ENCODE data around the gene TMEM92.
"Not testable (repeated sequence)": the region's sequence is repeated elsewhere in the genome, so short reads cannot be mapped to it uniquely, and the experiment has no call there.

Gene TMEM92

GRCh38 chr17:50276588-50277356, 2.5 kb downstream of the TMEM92 start:
- TF ChIP-seq POLR2A (IDR thresholded peaks at IDR 0.05; ENCODE audit: low read length), result no peak
- TF ChIP-seq GATA1 (IDR thresholded peaks at IDR 0.05; ENCODE audit: low read depth, low read length), result no peak
- no peak for DNase-seq

- TF ChIP-seq POLR2A (IDR thresholded peaks at IDR 0.05; ENCODE audit: low read length) (no peak), GATA1 (IDR thresholded peaks at IDR 0.05; ENCODE audit: low read depth, low read length) (no peak)
- DNase-seq, result no peak
Observed at GRCh38 chr17:50277357-50277754, 3.1 kb downstream of the TMEM92 start.

GRCh38 chr17:50278526-50279180, 4.4 kb downstream of the TMEM92 start:
- DNase-seq, result no peak
- TF ChIP-seq GATA1 (IDR thresholded peaks at IDR 0.05; ENCODE audit: low read depth, low read length), result no peak
- TF ChIP-seq POLR2A (IDR thresholded peaks at IDR 0.05; ENCODE audit: low read length), result no peak

GRCh38 chr17:50279181-50279526, 4.9 kb downstream of the TMEM92 start:
- TF ChIP-seq GATA1 (IDR thresholded peaks at IDR 0.05; ENCODE audit: low read depth, low read length) (no peak), POLR2A (IDR thresholded peaks at IDR 0.05; ENCODE audit: low read length) (no peak)
- DNase-seq, result no peak

GRCh38 chr17:50279639-50280038, 5.4 kb downstream of the TMEM92 start:
- TF ChIP-seq GATA1 (IDR thresholded peaks at IDR 0.05; ENCODE audit: low read depth, low read length), result no peak
- no peak for TF ChIP-seq POLR2A (IDR thresholded peaks at IDR 0.05; ENCODE audit: low read length)
- no peak for DNase-seq

GRCh38 chr17:50280068-50280467, 5.8 kb downstream of the TMEM92 start:
- no peak for TF ChIP-seq POLR2A (IDR thresholded peaks at IDR 0.05; ENCODE audit: low read length)
- no peak for TF ChIP-seq GATA1 (IDR thresholded peaks at IDR 0.05; ENCODE audit: low read depth, low read length)
- DNase-seq, result no peak

- DNase-seq, result no peak
- TF ChIP-seq POLR2A (IDR thresholded peaks at IDR 0.05; ENCODE audit: low read length) (no peak), GATA1 (IDR thresholded peaks at IDR 0.05; ENCODE audit: low read depth, low read length) (no peak)
Observed at GRCh38 chr17:50280801-50281441, 6.7 kb downstream of the TMEM92 start.

- DNase-seq, result no peak
Observed at GRCh38 chr17:50281739-50282401, 7.6 kb downstream of the TMEM92 start.

GRCh38 chr17:50283246-50283645, 9.0 kb downstream of the TMEM92 start:
- no peak for DNase-seq

More at GRCh38 chr17:50281739-50282401, 7.6 kb downstream of the TMEM92 start:
- no peak for TF ChIP-seq GATA1 (IDR thresholded peaks at IDR 0.05; ENCODE audit: low read depth, low read length)
- no peak for TF ChIP-seq POLR2A (IDR thresholded peaks at IDR 0.05; ENCODE audit: low read length)

GRCh38 chr17:50283714-50284113, 9.4 kb downstream of the TMEM92 start:
- no peak for DNase-seq
- TF ChIP-seq POLR2A (IDR thresholded peaks at IDR 0.05; ENCODE audit: low read length) (no peak), GATA1 (IDR thresholded peaks at IDR 0.05; ENCODE audit: low read depth, low read length) (no peak)

More at GRCh38 chr17:50283246-50283645, 9.0 kb downstream of the TMEM92 start:
- TF ChIP-seq GATA1 (IDR thresholded peaks at IDR 0.05; ENCODE audit: low read depth, low read length), result no peak
- no peak for TF ChIP-seq POLR2A (IDR thresholded peaks at IDR 0.05; ENCODE audit: low read length)

GRCh38 chr17:50285941-50286340, 11.7 kb downstream of the TMEM92 start:
- TF ChIP-seq POLR2A (IDR thresholded peaks at IDR 0.05; ENCODE audit: low read length) (no peak), GATA1 (IDR thresholded peaks at IDR 0.05; ENCODE audit: low read depth, low read length) (no peak)
- no peak for DNase-seq

- DNase-seq, result not testable (repeated sequence)
Observed at GRCh38 chr17:50287302-50287701, 13.0 kb downstream of the TMEM92 start.

GRCh38 chr17:50288306-50288705, 14.0 kb downstream of the TMEM92 start:
- TF ChIP-seq POLR2A (IDR thresholded peaks at IDR 0.05; ENCODE audit: low read length), result no peak
- TF ChIP-seq GATA1 (IDR thresholded peaks at IDR 0.05; ENCODE audit: low read depth, low read length), result no peak
- DNase-seq, result no peak

- no peak for DNase-seq
- TF ChIP-seq GATA1 (IDR thresholded peaks at IDR 0.05; ENCODE audit: low read depth, low read length) (no peak), POLR2A (IDR thresholded peaks at IDR 0.05; ENCODE audit: low read length) (no peak)
Observed at GRCh38 chr17:50289278-50289677, 15.0 kb downstream of the TMEM92 start.
